DND-41 (cell line): ENCODE results near the gene STARD9.

ENCODE experiments used
- ATAC-seq: fragments of 200-7000 bp; cut with Tn5 transposase; 3 replicates; pipeline ENCODE4 v1.9.1; 2021; ENCODE audit warnings: low read depth; ENCODE audit not compliant: insufficient read depth
- DNase-seq: peaks from one replicate; pipeline ENCODE4 v3.0.0-alpha.2; 2020
- H2AFZ ChIP-seq: 2 replicates; pipeline ENCODE4 v1.6.0; 2012; ENCODE audit warnings: low read depth, low read length
- H3K27ac ChIP-seq: 2 replicates; pipeline ENCODE4 v1.5.1; 2012; ENCODE audit warnings: low read length, inconsistent platforms
- H3K27me3 ChIP-seq: fragments of 200-600 bp; sonication (generic); 2 replicates; pipeline ENCODE4 v1.6.0; 2012; ENCODE audit warnings: low read length, mild to moderate bottlenecking, inconsistent platforms; ENCODE audit not compliant: insufficient read depth, poor library complexity
- H3K36me3 ChIP-seq: 2 replicates; pipeline ENCODE4 v1.5.1; 2012; ENCODE audit warnings: low read length, inconsistent platforms; ENCODE audit not compliant: insufficient read depth
- H3K4me1 ChIP-seq: 2 replicates; pipeline ENCODE4 v1.5.1; 2012; ENCODE audit warnings: mild to moderate bottlenecking, low read length; ENCODE audit not compliant: insufficient read depth
- H3K4me2 ChIP-seq: 2 replicates; pipeline ENCODE4 v1.6.0; 2012; ENCODE audit warnings: mild to moderate bottlenecking, moderate library complexity, low read length, inconsistent platforms; ENCODE audit not compliant: insufficient read depth
- H3K4me3 ChIP-seq, 2 experiments: fragments of 200-600 bp in 1 of 2; shearing (Covaris generic) in 1 of 2; 2 replicates each; pipeline ENCODE4 v1.5.1; 2012 to 2016; ENCODE audit warnings: inconsistent platforms in 2 of 2, low read length in 2 of 2, mild to moderate bottlenecking in 2 of 2, low read depth in 1 of 2, moderate library complexity in 1 of 2
- H3K79me2 ChIP-seq: 2 replicates; pipeline ENCODE4 v1.6.0; 2012; ENCODE audit warnings: low read length, inconsistent platforms; ENCODE audit not compliant: insufficient read depth
- H3K9ac ChIP-seq: 2 replicates; pipeline ENCODE4 v1.6.0; 2012; ENCODE audit warnings: low read depth, mild to moderate bottlenecking, inconsistent platforms, low read length, moderate library complexity
- H3K9me3 ChIP-seq: 2 replicates; pipeline ENCODE4 v1.5.1; 2012; ENCODE audit warnings: low read length, moderate library complexity, mild to moderate bottlenecking, inconsistent platforms; ENCODE audit not compliant: insufficient read depth, severe bottlenecking
- H4K20me1 ChIP-seq: 2 replicates; pipeline ENCODE4 v1.6.0; 2012; ENCODE audit warnings: low read length; ENCODE audit not compliant: insufficient read depth
- CTCF ChIP-seq: IDR thresholded peaks from 2 replicates; pipeline ENCODE4 v1.5.1; 2012; ENCODE audit warnings: borderline replicate concordance, low read length, moderate library complexity, mild to moderate bottlenecking; ENCODE audit not compliant: poor library complexity, severe bottlenecking; ENCODE audit errors: extremely low read depth
- EZH2 ChIP-seq: IDR thresholded peaks from 3 replicates; pipeline ENCODE4 v1.6.1; 2012; ENCODE audit warnings: borderline replicate concordance, low read depth, mild to moderate bottlenecking, moderate library complexity, low read length, inconsistent platforms; ENCODE audit not compliant: severe bottlenecking

STARD9 gene

GRCh38 chr15:42729409-42729808 is 154.0 kb downstream of the STARD9 start:
- Histone ChIP-seq H3K79me2 (no peaks in the 10 kb centered on the region), H3K9ac (no peak overlapping the region)
- DNase-seq: no peak

DNA sequence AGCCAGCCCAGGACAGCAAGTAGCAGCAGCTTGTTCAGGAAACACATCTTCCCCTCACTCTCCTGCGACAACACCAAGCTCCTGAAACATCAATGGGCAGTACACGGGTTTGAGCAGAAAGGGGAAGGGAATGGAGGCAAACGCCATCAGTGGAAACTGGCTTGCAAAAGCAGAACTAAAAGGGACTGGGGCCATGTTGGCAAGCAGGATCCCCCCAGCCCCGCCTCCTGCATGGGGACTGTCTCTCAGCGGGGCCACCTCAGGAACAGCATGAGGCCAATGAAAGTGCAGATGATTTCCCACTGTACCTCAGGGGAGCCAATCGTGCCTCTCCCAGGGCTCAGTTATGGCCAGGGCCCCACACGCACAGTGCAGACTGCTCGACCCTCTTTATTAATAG is 154.7 kb downstream of the STARD9 start:
- DNase-seq (no peak), ATAC-seq (no peak)
- Histone ChIP-seq H4K20me1 (no peaks in the 10 kb centered on the region; the same call in none of the 2 replicates), H3K4me3 (no peak overlapping the region), H3K4me1 (peaks cover 9% of the 10 kb centered on the region), H3K27me3 (no peaks in the 10 kb centered on the region), H3K4me2 (no peak overlapping the region), H3K9me3 (no peaks in the 10 kb centered on the region), H2AFZ (no peak overlapping the region), H3K36me3 (peaks cover 98% of the 10 kb centered on the region), H3K9ac (no peak overlapping the region), H3K27ac (no peak overlapping the region), H3K79me2 (peaks cover 5% of the 10 kb centered on the region)
- no peak for TF ChIP-seq CTCF
- TF ChIP-seq EZH2: no peak

More at GRCh38 chr15:42729409-42729808, 154.0 kb downstream of the STARD9 start:
- H3K27me3 ChIP-seq: no peaks in the 10 kb centered on the region
- ATAC-seq: no peak
- H4K20me1 ChIP-seq: no peaks in the 10 kb centered on the region; the same call in none of the 2 replicates
- no peak overlapping the region for H2AFZ ChIP-seq
- H3K4me1 ChIP-seq: peaks cover 5% of the 10 kb centered on the region; the same call in 1 of the 2 replicates
- H3K27ac ChIP-seq: no peak overlapping the region
- H3K9me3 ChIP-seq: no peaks in the 10 kb centered on the region
- H3K4me3 ChIP-seq: no peak overlapping the region
- no peak overlapping the region for H3K4me2 ChIP-seq
- no peak for TF ChIP-seq CTCF
- no peak for TF ChIP-seq EZH2
- H3K36me3 ChIP-seq: peaks cover 100% of the 10 kb centered on the region

DNA sequence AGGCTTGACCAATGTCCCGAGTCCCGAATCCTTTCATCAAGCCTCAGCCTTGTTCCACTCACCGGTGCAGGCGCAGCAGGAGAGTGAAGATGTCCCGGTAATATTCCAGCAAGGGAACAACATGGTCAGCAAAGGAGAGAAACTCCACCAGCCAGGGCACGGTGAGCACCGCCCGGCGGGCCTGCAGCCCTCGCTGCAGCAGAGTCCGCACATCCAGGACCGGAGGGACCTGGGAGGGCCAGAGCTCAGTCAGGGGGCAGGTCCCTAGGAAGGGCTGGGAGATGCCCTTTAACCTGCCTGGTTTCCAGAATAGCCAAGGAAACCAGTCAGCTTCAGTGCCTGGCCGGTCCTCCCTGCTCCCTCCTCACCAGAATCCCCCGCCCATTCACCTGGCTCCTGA is 155.1 kb downstream of the STARD9 start:
- no peak for DNase-seq
- no peak overlapping the region for H2AFZ ChIP-seq
- H4K20me1 ChIP-seq: peaks cover 2% of the 10 kb centered on the region
- H3K9me3 ChIP-seq: no peaks in the 10 kb centered on the region
- no peak overlapping the region for H3K4me3 ChIP-seq
- no peak overlapping the region for H3K4me2 ChIP-seq
- H3K79me2 ChIP-seq: peaks cover 9% of the 10 kb centered on the region
- H3K4me1 ChIP-seq: peaks cover 13% of the 10 kb centered on the region
- H3K36me3 ChIP-seq: peaks cover 98% of the 10 kb centered on the region
- no peak for TF ChIP-seq CTCF
- no peak for TF ChIP-seq EZH2
- H3K27me3 ChIP-seq: no peaks in the 10 kb centered on the region
- no peak overlapping the region for H3K9ac ChIP-seq
- no peak for ATAC-seq
- no peak overlapping the region for H3K27ac ChIP-seq

DNA sequence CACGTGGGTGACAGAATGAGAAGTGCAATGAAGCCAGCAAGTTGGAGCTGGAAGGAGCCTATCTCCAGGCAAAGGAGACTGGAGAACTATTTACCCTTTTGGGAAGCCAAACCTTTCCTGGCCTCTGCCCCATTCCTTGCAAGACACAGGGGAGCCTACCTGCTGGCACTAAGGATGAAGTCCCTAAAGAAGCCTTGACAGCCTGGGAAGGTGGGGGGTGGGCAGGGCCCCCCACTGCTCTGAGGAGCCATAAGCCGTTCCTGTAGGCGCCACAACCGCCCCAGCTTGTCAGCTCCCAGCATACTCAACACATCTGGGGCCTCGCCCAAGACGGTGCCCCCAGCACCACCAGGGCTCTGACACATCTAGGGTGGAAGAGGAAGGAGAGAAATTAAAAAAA is 156.1 kb downstream of the STARD9 start:
- Histone ChIP-seq H3K4me2 (no peak overlapping the region), H3K27ac (no peak overlapping the region), H3K9ac (no peak overlapping the region), H3K36me3 (peaks cover 92% of the 10 kb centered on the region), H2AFZ (no peak overlapping the region), H3K4me3 (no peak overlapping the region), H3K27me3 (no peaks in the 10 kb centered on the region), H4K20me1 (peaks cover 9% of the 10 kb centered on the region), H3K79me2 (peaks cover 19% of the 10 kb centered on the region), H3K9me3 (no peaks in the 10 kb centered on the region), H3K4me1 (peaks cover 20% of the 10 kb centered on the region)
- DNase-seq: no peak
- no peak for ATAC-seq
- no peak for TF ChIP-seq EZH2
- no peak for TF ChIP-seq CTCF
